K562 (cell line): ENCODE data around the gene MDH2. TPM values are rescaled to one million over a fixed set of nuclear protein-coding genes. Genes with fewer than 3 reads are reported as not detected.

ENCODE experiments used
- BCL6 ChIP-seq: fragments of 250-450 bp; sonication (Bioruptor Pico); IDR thresholded peaks from 2 replicates; pipeline ENCODE4 v1.4.0; 2020
- BRF1 ChIP-seq: IDR thresholded peaks from 3 replicates; pipeline ENCODE4 v1.6.1; 2011; ENCODE audit warnings: borderline replicate concordance, mild to moderate bottlenecking; ENCODE audit not compliant: insufficient read length; ENCODE audit errors: extremely low read depth
- CBX5 ChIP-seq: IDR thresholded peaks from 2 replicates; pipeline ENCODE4 v1.6.1; 2014; ENCODE audit warnings: low read depth, borderline replicate concordance
- CCNT2 ChIP-seq: IDR thresholded peaks from 2 replicates; pipeline ENCODE4 v1.6.1; 2011; ENCODE audit warnings: borderline replicate concordance, low read depth, mild to moderate bottlenecking, moderate library complexity, mixed read lengths, low read length; ENCODE audit not compliant: insufficient read length; ENCODE audit errors: extremely low read depth
- CHD1 ChIP-seq: fragments of 200-600 bp; sonication (generic); IDR thresholded peaks from one replicate; pipeline ENCODE4 v1.6.1; 2012; ENCODE audit warnings: mild to moderate bottlenecking, moderate library complexity, low read length, inconsistent platforms
- CTBP1 ChIP-seq: fragments of 450-650 bp; IDR thresholded peaks from 2 replicates; pipeline ENCODE4 v1.6.1; 2016; ENCODE audit warnings: borderline replicate concordance
- FOXK2 ChIP-seq, 2 experiments: fragments of 450-650 bp; IDR thresholded peaks in 1 of 2; conservative IDR thresholded peaks in 1 of 2; 2 replicates each; pipeline ENCODE4 v1.6.1; 2016; ENCODE audit warnings: low read depth in 2 of 2, mild to moderate bottlenecking in 1 of 2
- HMGN3 ChIP-seq: IDR thresholded peaks from 2 replicates; pipeline ENCODE4 v1.6.1; 2011; ENCODE audit warnings: borderline replicate concordance, low read depth, mild to moderate bottlenecking, mixed read lengths, low read length; ENCODE audit not compliant: insufficient read length; ENCODE audit errors: extremely low read depth
- MEF2D ChIP-seq: conservative IDR thresholded peaks from 2 replicates; pipeline ENCODE4 v1.6.1; 2016; ENCODE audit warnings: low read depth, missing genetic modification characterization, missing compliant biosample characterization
- NCOR1 ChIP-seq: fragments of 450-650 bp; IDR thresholded peaks from 2 replicates; pipeline ENCODE4 v1.6.1; 2016; ENCODE audit warnings: mild to moderate bottlenecking, moderate library complexity
- PHF8 ChIP-seq: fragments of 200-600 bp; sonication (generic); IDR thresholded peaks from 2 replicates; pipeline ENCODE4 v1.6.1; 2012; ENCODE audit warnings: mixed run types, mild to moderate bottlenecking, inconsistent platforms, low read length, moderate library complexity, borderline replicate concordance
- PURB ChIP-seq: sonication (generic); formaldehyde crosslinking; IDR thresholded peaks from 2 replicates; pipeline ENCODE4 v1.9.0; 2021; ENCODE audit warnings: low read depth, mild to moderate bottlenecking, missing genetic modification reagents
- RBM39 ChIP-seq: fragments of 200-400 bp; formaldehyde crosslinking; optimal IDR thresholded peaks from 2 replicates; pipeline ENCODE3; 2018; ENCODE audit warnings: low read depth, low read length
- SP2 ChIP-seq: IDR thresholded peaks from 2 replicates; pipeline ENCODE4 v1.6.1; 2011; ENCODE audit warnings: mild to moderate bottlenecking, low read depth, low read length, moderate library complexity; ENCODE audit not compliant: poor library complexity, severe bottlenecking; ENCODE audit errors: extremely low read depth
- TAF7 ChIP-seq: fragments of 450-650 bp; IDR thresholded peaks from 2 replicates; pipeline ENCODE4 v1.6.1; 2016; ENCODE audit warnings: missing genetic modification characterization, missing compliant biosample characterization
- ZSCAN29 ChIP-seq: fragments of 450-650 bp; IDR thresholded peaks from 2 replicates; pipeline ENCODE4 v1.6.1; 2017
- ZZZ3 ChIP-seq: fragments of 450-650 bp; IDR thresholded peaks from 2 replicates; pipeline ENCODE4 v1.6.1; 2016; ENCODE audit warnings: antibody characterized with exemption, mild to moderate bottlenecking, moderate library complexity
- polyA plus RNA-seq, 8 experiments: library from polyadenylated mRNA; depleted of rRNA in 4 of 8; stranded (reverse) in 5 of 8; unstranded in 3 of 8; fragments of >200 nt; fragmentation: Nextera tagmentation in 2 of 8; fragmentation: Illumina TruSeq in 1 of 8; extraction: Ambion mirVana in 2 of 8; extraction: Trizol in 1 of 8; gene quantifications; 2 replicates each; pipeline versions ENCODE4 v1.2.1 to v1.2.3, GENCODE V29; 2011 to 2014; ENCODE audit warnings: inconsistent platforms in 1 of 8, missing spikeins in 1 of 8
- total RNA-seq, 7 experiments: library from RNA; depleted of rRNA in 6 of 7; stranded (reverse); fragments of >200 nt in 6 of 7; fragmentation: Illumina TruSeq in 2 of 7; extraction: Trizol in 2 of 7; gene quantifications; 2 replicates each; pipeline versions ENCODE4 v1.2.1 to v1.2.3, GENCODE V29; 2011 to 2021; ENCODE audit warnings: low replicate concordance in 1 of 7
- TF ChIP-seq, protein P1 (sequence below): fragments of 450-650 bp; formaldehyde crosslinking; IDR thresholded peaks from 2 replicates; pipeline ENCODE4 v1.4.0; 2020; ENCODE audit warnings: mild to moderate bottlenecking, moderate library complexity
- TF ChIP-seq, protein P2 (sequence below): fragments of 450-650 bp; formaldehyde crosslinking; IDR thresholded peaks from 2 replicates; pipeline ENCODE4 v1.4.0; 2022; ENCODE audit warnings: missing genetic modification characterization
- TF ChIP-seq, protein P3 (sequence below): fragments of 200-800 bp; sonication (Bioruptor generic); IDR thresholded peaks from 2 replicates; pipeline ENCODE4 v1.6.1; 2017; ENCODE audit warnings: missing genetic modification characterization, missing compliant biosample characterization
- TF ChIP-seq, protein P4 (sequence below): sonication (generic); formaldehyde crosslinking; IDR thresholded peaks from 2 replicates; pipeline ENCODE4 v1.9.0; 2022; ENCODE audit warnings: mild to moderate bottlenecking, missing genetic modification reagents
- TF ChIP-seq, protein P5 (sequence below): IDR thresholded peaks from 2 replicates; pipeline ENCODE4 v1.6.1; 2011; ENCODE audit not compliant: insufficient read length; ENCODE audit errors: extremely low read depth

MDH2 gene
- total and polyA plus RNA-seq, 9 of the 15 experiments (the other 6 are each of a cell fraction or from before 2014, with no cell fraction given): 106 to 701 (median 242) TPM

DNA sequence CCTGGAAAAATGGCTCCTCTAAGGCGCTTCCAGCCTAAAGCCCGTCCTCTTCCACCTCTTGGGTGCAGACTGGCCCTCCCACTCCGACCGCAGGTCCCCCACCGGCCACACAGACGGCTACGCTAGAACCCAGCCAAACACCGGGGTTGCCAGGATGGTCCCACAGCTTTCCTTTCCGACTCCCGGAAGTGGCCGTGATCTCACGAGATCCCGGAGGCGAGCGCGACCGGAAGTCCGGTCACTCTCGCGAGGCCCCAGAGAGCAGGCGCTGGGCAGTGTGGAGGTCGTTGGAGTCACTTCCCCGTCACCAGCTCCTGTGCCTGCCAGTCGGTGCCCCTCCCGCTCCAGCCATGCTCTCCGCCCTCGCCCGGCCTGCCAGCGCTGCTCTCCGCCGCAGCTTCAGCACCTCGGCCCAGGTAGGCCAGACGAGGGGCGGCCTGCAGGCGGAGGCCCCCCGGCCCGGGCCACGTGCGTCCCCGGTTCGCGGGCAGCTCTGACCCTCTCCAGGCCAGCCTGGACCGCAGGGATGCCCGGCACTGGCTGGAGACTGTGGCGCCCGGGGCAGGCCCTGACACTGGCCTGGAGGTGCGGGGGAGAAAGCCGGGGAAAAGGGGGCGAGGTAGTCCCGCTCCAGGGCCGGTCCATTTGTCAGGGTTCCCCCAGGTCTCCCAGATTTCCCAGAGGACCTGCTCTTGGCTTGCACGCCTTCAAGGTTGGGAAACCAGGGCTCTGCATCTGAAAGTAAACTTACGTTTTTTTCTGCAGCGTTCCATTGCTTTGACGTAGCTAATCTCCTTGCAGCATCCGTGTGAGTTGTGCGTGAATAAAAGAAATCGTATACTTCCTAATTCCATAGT is at the start of gene MDH2, which contains the start of gene STYXL1 (continued):
- TF ChIP-seq, protein P1, sequence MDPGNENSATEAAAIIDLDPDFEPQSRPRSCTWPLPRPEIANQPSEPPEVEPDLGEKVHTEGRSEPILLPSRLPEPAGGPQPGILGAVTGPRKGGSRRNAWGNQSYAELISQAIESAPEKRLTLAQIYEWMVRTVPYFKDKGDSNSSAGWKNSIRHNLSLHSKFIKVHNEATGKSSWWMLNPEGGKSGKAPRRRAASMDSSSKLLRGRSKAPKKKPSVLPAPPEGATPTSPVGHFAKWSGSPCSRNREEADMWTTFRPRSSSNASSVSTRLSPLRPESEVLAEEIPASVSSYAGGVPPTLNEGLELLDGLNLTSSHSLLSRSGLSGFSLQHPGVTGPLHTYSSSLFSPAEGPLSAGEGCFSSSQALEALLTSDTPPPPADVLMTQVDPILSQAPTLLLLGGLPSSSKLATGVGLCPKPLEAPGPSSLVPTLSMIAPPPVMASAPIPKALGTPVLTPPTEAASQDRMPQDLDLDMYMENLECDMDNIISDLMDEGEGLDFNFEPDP: 0 out of 2 replicates have a peak, but pooled peaks have one; percentile 70
- TF ChIP-seq, protein P2, sequence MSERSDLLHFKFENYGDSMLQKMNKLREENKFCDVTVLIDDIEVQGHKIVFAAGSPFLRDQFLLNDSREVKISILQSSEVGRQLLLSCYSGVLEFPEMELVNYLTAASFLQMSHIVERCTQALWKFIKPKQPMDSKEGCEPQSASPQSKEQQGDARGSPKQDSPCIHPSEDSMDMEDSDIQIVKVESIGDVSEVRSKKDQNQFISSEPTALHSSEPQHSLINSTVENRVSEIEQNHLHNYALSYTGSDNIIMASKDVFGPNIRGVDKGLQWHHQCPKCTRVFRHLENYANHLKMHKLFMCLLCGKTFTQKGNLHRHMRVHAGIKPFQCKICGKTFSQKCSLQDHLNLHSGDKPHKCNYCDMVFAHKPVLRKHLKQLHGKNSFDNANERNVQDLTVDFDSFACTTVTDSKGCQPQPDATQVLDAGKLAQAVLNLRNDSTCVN: 0 out of 2 replicates have a peak, but pooled peaks have one; percentile 46
- TF ChIP-seq CBX5 (no peak), CCNT2 (peak; percentile 55), NCOR1 (peak; percentile 37; the same call in 1 of the 2 replicates), SP2 (no peak), CTBP1 (peak; percentile 58; the same call in 1 of the 2 replicates), ZSCAN29 (no peak), CHD1 (peak; percentile 70), FOXK2 (conservative IDR thresholded peaks at IDR 0.05 in 1 of 2, IDR thresholded peaks at IDR 0.05 in 1 of 2; ENCODE audit: low read depth in 2 of 2) (peak in 1 of 2 experiments; percentile 66; a peak in 1 of 4 replicates), BCL6 (CRISPR knock-in tag) (no peak), RBM39 (no peak), BRF1 (no peak), ZZZ3 (peak; percentile 71; the same call in 1 of the 2 replicates), PHF8 (peak; percentile 97), HMGN3 (peak; percentile 71), MEF2D (tag) (no peak), TAF7 (peak; percentile 48), PURB (no peak)
- TF ChIP-seq, protein P3, sequence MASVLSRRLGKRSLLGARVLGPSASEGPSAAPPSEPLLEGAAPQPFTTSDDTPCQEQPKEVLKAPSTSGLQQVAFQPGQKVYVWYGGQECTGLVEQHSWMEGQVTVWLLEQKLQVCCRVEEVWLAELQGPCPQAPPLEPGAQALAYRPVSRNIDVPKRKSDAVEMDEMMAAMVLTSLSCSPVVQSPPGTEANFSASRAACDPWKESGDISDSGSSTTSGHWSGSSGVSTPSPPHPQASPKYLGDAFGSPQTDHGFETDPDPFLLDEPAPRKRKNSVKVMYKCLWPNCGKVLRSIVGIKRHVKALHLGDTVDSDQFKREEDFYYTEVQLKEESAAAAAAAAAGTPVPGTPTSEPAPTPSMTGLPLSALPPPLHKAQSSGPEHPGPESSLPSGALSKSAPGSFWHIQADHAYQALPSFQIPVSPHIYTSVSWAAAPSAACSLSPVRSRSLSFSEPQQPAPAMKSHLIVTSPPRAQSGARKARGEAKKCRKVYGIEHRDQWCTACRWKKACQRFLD (CRISPR knock-in tag): no peak
- TF ChIP-seq, protein P4, sequence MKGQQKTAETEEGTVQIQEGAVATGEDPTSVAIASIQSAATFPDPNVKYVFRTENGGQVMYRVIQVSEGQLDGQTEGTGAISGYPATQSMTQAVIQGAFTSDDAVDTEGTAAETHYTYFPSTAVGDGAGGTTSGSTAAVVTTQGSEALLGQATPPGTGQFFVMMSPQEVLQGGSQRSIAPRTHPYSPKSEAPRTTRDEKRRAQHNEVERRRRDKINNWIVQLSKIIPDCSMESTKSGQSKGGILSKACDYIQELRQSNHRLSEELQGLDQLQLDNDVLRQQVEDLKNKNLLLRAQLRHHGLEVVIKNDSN (CRISPR knock-in tag): no peak; the same call in 1 of the 2 replicates
- TF ChIP-seq, protein P5, sequence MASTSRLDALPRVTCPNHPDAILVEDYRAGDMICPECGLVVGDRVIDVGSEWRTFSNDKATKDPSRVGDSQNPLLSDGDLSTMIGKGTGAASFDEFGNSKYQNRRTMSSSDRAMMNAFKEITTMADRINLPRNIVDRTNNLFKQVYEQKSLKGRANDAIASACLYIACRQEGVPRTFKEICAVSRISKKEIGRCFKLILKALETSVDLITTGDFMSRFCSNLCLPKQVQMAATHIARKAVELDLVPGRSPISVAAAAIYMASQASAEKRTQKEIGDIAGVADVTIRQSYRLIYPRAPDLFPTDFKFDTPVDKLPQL: peak; percentile 55
